Transverse colon (tissue), 4 donors: Measurements from ENCODE around the gene GRIP1. TPM values are rescaled to one million over a fixed set of nuclear protein-coding genes. Genes with fewer than 3 reads are reported as not detected.

Source experiments
- DNase-seq: peaks from one replicate; pipeline ENCODE4 v3.0.0-alpha.2; 2019
- H3K27ac ChIP-seq, 4 donors: fragments of 200-600 bp; sonication (generic); 2 replicates each; pipeline ENCODE4 v1.5.1; 2016 to 2018; ENCODE audit warnings: inconsistent platforms in 4 of 4
- H3K27me3 ChIP-seq: fragments of 200-600 bp; sonication (generic); 2 replicates; pipeline ENCODE4 v1.5.1; 2017; ENCODE audit warnings: inconsistent platforms
- H3K36me3 ChIP-seq, 4 donors: fragments of 200-600 bp; sonication (generic); 2 replicates each; pipeline ENCODE4 v1.5.1; 2017 to 2019; ENCODE audit warnings: inconsistent platforms in 4 of 4
- H3K4me1 ChIP-seq, 4 donors: fragments of 200-600 bp; sonication (generic); 2 replicates each; pipeline ENCODE4 v1.5.1; 2017 to 2020; ENCODE audit warnings: inconsistent platforms in 4 of 4
- H3K4me3 ChIP-seq, 4 donors: fragments of 200-600 bp; sonication (generic); 1 replicate in 1 of 4; 2 replicates in 3 of 4; pipeline versions ENCODE4 v1.5.1 to v1.6.1; 2017 to 2019; ENCODE audit warnings: inconsistent platforms in 4 of 4
- H3K9me3 ChIP-seq, 2 donors: fragments of 200-600 bp; sonication (generic); 2 replicates each; pipeline ENCODE4 v1.5.1; 2017 to 2019; ENCODE audit warnings: inconsistent platforms in 2 of 2
- EP300 ChIP-seq: sonication (generic); formaldehyde crosslinking; IDR thresholded peaks from one replicate; pipeline ENCODE4 v1.6.1; 2017; ENCODE audit warnings: antibody characterized with exemption, low read depth
- POLR2A ChIP-seq: fragments of 450-650 bp; IDR thresholded peaks from one replicate; pipeline ENCODE4 v1.6.1; 2016; ENCODE audit warnings: antibody characterized with exemption, mild to moderate bottlenecking, moderate library complexity
- POLR2AphosphoS5 ChIP-seq, 3 donors: sonication (generic); formaldehyde crosslinking; IDR thresholded peaks; one replicate each; pipeline ENCODE4 v1.6.1; 2016; ENCODE audit warnings: antibody characterized with exemption in 3 of 3
- WGBS, 2 donors: methylation state at CpG; one replicate each; pipeline ENCODE4 v1.1.5; 2018; ENCODE audit warnings: low coverage in 1 of 2; 5-methylcytosine and 5-hydroxymethylcytosine counted together
- in situ Hi-C, 4 donors: fragments of 200-750 bp; cut with MboI; loops; one replicate each; pipeline versions ENCODE4 v1.15.0 to v1.15.1; 2017; ENCODE audit warnings: low sequenced_read_pairs in 3 of 4, low pct_ligation_motif_present in 1 of 4, low pct_unique_long_range_greater_than_20kb in 1 of 4
- intact Hi-C: fragments of 100-400 bp; cut with DNase I; formaldehyde crosslinking; loops from one replicate; pipeline ENCODE4 v1.15.1; 2023; ENCODE audit warnings: low total_unique reads
- total RNA-seq, 4 donors: library from RNA; depleted of rRNA; stranded (reverse); fragments of >200 nt; gene quantifications; one replicate each; pipeline ENCODE4 v1.1.0, GENCODE V29; 2016
- TF ChIP-seq, protein P1 (sequence below), 5 experiments: fragments of 200-600 bp in 3 of 5; fragments of 450-650 bp in 2 of 5; sonication (generic) in 3 of 5; IDR thresholded peaks; 1 replicate in 2 of 5; 2 replicates in 3 of 5; pipeline ENCODE4 v1.5.1; 2016 to 2017; ENCODE audit warnings: antibody characterized with exemption in 5 of 5, inconsistent platforms in 3 of 5, mild to moderate bottlenecking in 2 of 5, moderate library complexity in 1 of 5

The GRIP1 gene
- total RNA-seq, 4 donors from 2014 or later: 4.4 to 9.0 (median 8.2) TPM

GRCh38 chr12:66598608-66599007 is 80.3 kb downstream of the GRIP1 start:
- no peak overlapping the region for H3K4me3 ChIP-seq
- H3K9me3 ChIP-seq: no peaks in the 10 kb centered on the region
- no peaks in the 10 kb centered on the region for H3K27me3 ChIP-seq
- TF ChIP-seq EP300 (no peak), POLR2AphosphoS5 (IDR thresholded peaks at IDR 0.05) (no peak), POLR2A (no peak)
- TF ChIP-seq, protein P1, sequence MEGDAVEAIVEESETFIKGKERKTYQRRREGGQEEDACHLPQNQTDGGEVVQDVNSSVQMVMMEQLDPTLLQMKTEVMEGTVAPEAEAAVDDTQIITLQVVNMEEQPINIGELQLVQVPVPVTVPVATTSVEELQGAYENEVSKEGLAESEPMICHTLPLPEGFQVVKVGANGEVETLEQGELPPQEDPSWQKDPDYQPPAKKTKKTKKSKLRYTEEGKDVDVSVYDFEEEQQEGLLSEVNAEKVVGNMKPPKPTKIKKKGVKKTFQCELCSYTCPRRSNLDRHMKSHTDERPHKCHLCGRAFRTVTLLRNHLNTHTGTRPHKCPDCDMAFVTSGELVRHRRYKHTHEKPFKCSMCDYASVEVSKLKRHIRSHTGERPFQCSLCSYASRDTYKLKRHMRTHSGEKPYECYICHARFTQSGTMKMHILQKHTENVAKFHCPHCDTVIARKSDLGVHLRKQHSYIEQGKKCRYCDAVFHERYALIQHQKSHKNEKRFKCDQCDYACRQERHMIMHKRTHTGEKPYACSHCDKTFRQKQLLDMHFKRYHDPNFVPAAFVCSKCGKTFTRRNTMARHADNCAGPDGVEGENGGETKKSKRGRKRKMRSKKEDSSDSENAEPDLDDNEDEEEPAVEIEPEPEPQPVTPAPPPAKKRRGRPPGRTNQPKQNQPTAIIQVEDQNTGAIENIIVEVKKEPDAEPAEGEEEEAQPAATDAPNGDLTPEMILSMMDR (IDR thresholded peaks at IDR 0.05): no peak
- WGBS, 2 donors: 61 to 65% methylated on average over 2 of the region's 2 CpGs
- H3K27ac ChIP-seq: no peak overlapping the region
- H3K36me3 ChIP-seq: no peaks in the 10 kb centered on the region
- intact Hi-C loops: no loop called here
- no peaks in the 10 kb centered on the region for H3K4me1 ChIP-seq
- in situ Hi-C loops: no loop called here
- DNase-seq: no peak

- intact Hi-C loops (no loop called here), in situ Hi-C loops (no loop called here)
- Histone ChIP-seq H3K27ac (no peak overlapping the region), H3K4me3 (no peak overlapping the region), H3K27me3 (no peaks in the 10 kb centered on the region), H3K9me3 (no peaks in the 10 kb centered on the region), H3K4me1 (no peaks in the 10 kb centered on the region), H3K36me3 (no peaks in the 10 kb centered on the region)
- no peak for DNase-seq
- TF ChIP-seq POLR2A (no peak), EP300 (no peak), POLR2AphosphoS5 (IDR thresholded peaks at IDR 0.05) (no peak)
- TF ChIP-seq, protein P1 (IDR thresholded peaks at IDR 0.05): no peak
- WGBS, 2 donors: 84 to 89% methylated on average over 4 of the region's 4 CpGs
Measured at GRCh38 chr12:66598079-66598478, 80.8 kb downstream of the GRIP1 start.

DNA sequence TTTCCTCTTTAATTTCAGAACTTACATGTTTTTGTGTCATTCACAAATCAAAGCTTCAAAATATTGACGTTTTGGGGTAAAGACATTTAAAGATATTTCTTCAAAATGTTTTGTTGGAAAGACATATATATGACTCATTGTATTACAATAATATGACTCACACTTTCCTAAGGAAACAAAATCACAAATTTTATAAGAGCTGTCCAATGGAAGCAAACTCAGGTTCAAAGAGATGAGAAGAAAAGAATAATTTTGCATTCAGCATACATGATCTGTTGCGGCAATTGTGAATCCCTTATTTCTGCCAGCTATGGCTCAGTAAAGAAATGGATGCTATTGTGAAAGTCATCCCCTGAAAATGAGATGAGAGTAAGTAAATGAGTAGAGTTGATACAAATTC is 82.7 kb downstream of the GRIP1 start:
- in situ Hi-C loops (no loop called here), intact Hi-C loops (no loop called here)
- Histone ChIP-seq H3K27me3 (no peaks in the 10 kb centered on the region), H3K4me1 (no peaks in the 10 kb centered on the region), H3K4me3 (no peak overlapping the region), H3K27ac (no peak overlapping the region), H3K9me3 (no peaks in the 10 kb centered on the region), H3K36me3 (no peaks in the 10 kb centered on the region)
- TF ChIP-seq EP300 (no peak), POLR2A (no peak), POLR2AphosphoS5 (IDR thresholded peaks at IDR 0.05) (no peak)
- TF ChIP-seq, protein P1 (IDR thresholded peaks at IDR 0.05): no peak
- DNase-seq: no peak
- WGBS, 2 donors: 77 to 79% methylated on average over 2 of the region's 2 CpGs

GRCh38 chr12:66594688-66595087 is 84.2 kb downstream of the GRIP1 start:
- H3K27ac ChIP-seq: no peak overlapping the region
- no peaks in the 10 kb centered on the region for H3K27me3 ChIP-seq
- H3K36me3 ChIP-seq: no peaks in the 10 kb centered on the region
- no peaks in the 10 kb centered on the region for H3K4me1 ChIP-seq
- no peak for DNase-seq
- no peak overlapping the region for H3K4me3 ChIP-seq
- TF ChIP-seq, protein P1 (IDR thresholded peaks at IDR 0.05): no peak
- intact Hi-C loops (no loop called here), in situ Hi-C loops (no loop called here)
- H3K9me3 ChIP-seq: no peaks in the 10 kb centered on the region
